Measurements from ENCODE around the gene CENPU. TPM values are rescaled to one million over a fixed set of nuclear protein-coding genes. Genes with fewer than 3 reads are reported as not detected.
A peak's percentile ranks its signal among the peaks of the same experiment; 100 is the strongest.
"Not testable (repeated sequence)": the region's sequence is repeated elsewhere in the genome, so short reads cannot be mapped to it uniquely, and the experiment has no call there.

Gene CENPU
- total RNA-seq, 1 experiment from 2014 or later, result 38.2 TPM

DNA sequence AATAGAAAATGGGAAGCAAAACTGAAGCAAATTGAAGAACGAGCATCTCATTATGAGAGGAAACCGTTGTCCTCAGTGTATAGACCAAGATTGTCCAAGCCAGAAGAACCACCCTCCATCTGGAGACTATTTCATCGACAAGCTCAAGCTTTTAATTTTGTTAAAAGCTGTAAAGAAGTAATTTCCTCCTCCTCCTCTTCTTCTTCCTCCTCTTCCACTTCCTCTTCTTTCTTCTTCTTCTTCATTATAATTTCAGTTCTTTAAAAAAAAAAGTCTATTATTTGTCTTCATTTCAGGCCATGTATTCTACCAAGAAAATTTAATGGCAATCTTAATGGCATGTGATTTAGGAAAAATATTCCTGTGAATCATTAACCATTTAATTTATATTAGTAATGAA is 76.8 kb downstream of the CENPU start:
- CTCF ChIA-PET, result no interaction called here
- TF ChIP-seq CTCF (conservative IDR thresholded peaks at IDR 0.05; ENCODE audit: low read depth, low read length) (no peak), EZH2 (IDR thresholded peaks at IDR 0.05; ENCODE audit: low read length, unreplicated experiment) (no peak), EZH2phosphoT487 (IDR thresholded peaks at IDR 0.05; ENCODE audit: borderline replicate concordance, low read length) (no peak)
- intact Hi-C loops (cut with micrococcal nuclease), result no loop called here

GRCh38 chr4:184655889-184656869 is 77.7 kb downstream of the CENPU start:
- Histone ChIP-seq H2AFZ (ENCODE audit: low read length) (no peak overlapping the region), H3K9ac (ENCODE audit: low read length) (no peak overlapping the region), H3K9me2 (replicated peaks; ENCODE audit: low read length) (no peaks in the 10 kb centered on the region), H3F3A (ENCODE audit: low read length, unreplicated experiment) (no peaks in the 10 kb centered on the region), H3K4me1 (ENCODE audit: insufficient read depth, low read length) (no peaks in the 10 kb centered on the region), H3K79me2 (ENCODE audit: low read length) (no peaks in the 10 kb centered on the region), H3K4me2 (ENCODE audit: low read length) (no peak overlapping the region), H3K4me3 (ENCODE audit: low read length) (no peak overlapping the region), H3K27me3 (ENCODE audit: low read length) (no peaks in the 10 kb centered on the region), H3K27ac (ENCODE audit: low read length) (no peak overlapping the region), H3K9me3 (ENCODE audit: low read length) (no peaks in the 10 kb centered on the region), H3K36me3 (ENCODE audit: low read depth, low read length) (no peaks in the 10 kb centered on the region), H4K20me1 (ENCODE audit: low read length) (no peaks in the 10 kb centered on the region)
- DNase-seq (no peak), ATAC-seq (no peak)
- ChIA-PET POLR2A (ENCODE audit: unreplicated experiment) (no interaction called here), CTCF (no interaction called here)
- intact Hi-C loops (cut with micrococcal nuclease), result no loop called here
- TF ChIP-seq CTCF (conservative IDR thresholded peaks at IDR 0.05; ENCODE audit: low read depth, low read length), result no peak
- TF ChIP-seq EZH2phosphoT487 (IDR thresholded peaks at IDR 0.05; ENCODE audit: borderline replicate concordance, low read length), result no peak
- TF ChIP-seq EZH2 (IDR thresholded peaks at IDR 0.05; ENCODE audit: low read length, unreplicated experiment), result no peak
- no TSS peak for BruUV-seq (replicated peaks)

More for the DNA sequence above, 76.8 kb downstream of the CENPU start:
- Histone ChIP-seq H3K27me3 (ENCODE audit: low read length) (no peaks in the 10 kb centered on the region), H3F3A (ENCODE audit: low read length, unreplicated experiment) (no peaks in the 10 kb centered on the region), H3K9me2 (replicated peaks; ENCODE audit: low read length) (no peaks in the 10 kb centered on the region), H2AFZ (ENCODE audit: low read length) (no peak overlapping the region), H3K27ac (ENCODE audit: low read length) (no peak overlapping the region), H3K9ac (ENCODE audit: low read length) (no peak overlapping the region), H3K79me2 (ENCODE audit: low read length) (no peaks in the 10 kb centered on the region), H3K4me3 (ENCODE audit: low read length) (no peak overlapping the region), H3K4me2 (ENCODE audit: low read length) (no peak overlapping the region), H3K9me3 (ENCODE audit: low read length) (no peaks in the 10 kb centered on the region), H3K4me1 (ENCODE audit: insufficient read depth, low read length) (no peaks in the 10 kb centered on the region), H3K36me3 (ENCODE audit: low read depth, low read length) (no peaks in the 10 kb centered on the region), H4K20me1 (ENCODE audit: low read length) (no peaks in the 10 kb centered on the region)
- DNase-seq (no peak), ATAC-seq (no peak)
- POLR2A ChIA-PET (ENCODE audit: unreplicated experiment), result interaction anchor here (0.6 kb wide), 1 partner anchor 1104 kb away, joined by 3 read pairs; no protein-coding TSS in a partner anchor
- BruUV-seq (replicated peaks), result no TSS peak

DNA sequence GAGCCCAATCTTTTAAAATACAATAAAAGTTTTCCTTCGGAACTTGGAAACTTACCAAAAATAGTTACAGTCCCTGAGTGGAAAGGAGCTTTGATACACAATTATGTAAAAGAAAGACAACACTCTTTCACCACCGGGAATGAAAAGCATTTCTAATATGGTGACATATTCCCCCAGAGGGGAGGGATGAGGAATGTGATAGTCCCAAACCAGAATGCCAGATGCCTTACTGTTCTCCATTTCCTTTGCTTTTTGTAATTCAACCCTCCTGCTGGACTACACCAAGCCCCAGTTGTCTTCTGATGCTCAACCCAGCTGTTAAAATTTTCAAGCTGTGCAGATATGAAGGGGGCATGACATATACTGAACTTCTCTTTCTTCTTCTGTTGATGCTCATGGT is 80.2 kb downstream of the CENPU start:
- intact Hi-C loops (cut with micrococcal nuclease), result no loop called here
- no peaks in the 10 kb centered on the region for H4K20me1 ChIP-seq (ENCODE audit: low read length)
- peak; percentile 23 for DNase-seq
- H3K27me3 ChIP-seq (ENCODE audit: low read length), result no peaks in the 10 kb centered on the region
- no TSS peak for BruUV-seq (replicated peaks)
- no peak overlapping the region for H3K27ac ChIP-seq (ENCODE audit: low read length)
- ATAC-seq, result no peak
- ChIA-PET CTCF (no interaction called here), POLR2A (ENCODE audit: unreplicated experiment) (no interaction called here)
- no peak overlapping the region for H3K4me2 ChIP-seq (ENCODE audit: low read length)
- no peaks in the 10 kb centered on the region for H3K9me3 ChIP-seq (ENCODE audit: low read length)
- peaks cover 10% of the 10 kb centered on the region; the same call in 1 of the 2 replicates for H3K4me1 ChIP-seq (ENCODE audit: insufficient read depth, low read length)
- H3K4me3 ChIP-seq (ENCODE audit: low read length), result no peak overlapping the region
- TF ChIP-seq EZH2phosphoT487 (IDR thresholded peaks at IDR 0.05; ENCODE audit: borderline replicate concordance, low read length), result no peak
- TF ChIP-seq EZH2 (IDR thresholded peaks at IDR 0.05; ENCODE audit: low read length, unreplicated experiment), result no peak
- TF ChIP-seq CTCF (conservative IDR thresholded peaks at IDR 0.05; ENCODE audit: low read depth, low read length), result no peak
- no peaks in the 10 kb centered on the region for H3K36me3 ChIP-seq (ENCODE audit: low read depth, low read length)
- no peak overlapping the region for H3K9ac ChIP-seq (ENCODE audit: low read length)
- H3K79me2 ChIP-seq (ENCODE audit: low read length), result peaks cover 11% of the 10 kb centered on the region; the same call in 1 of the 2 replicates
- no peaks in the 10 kb centered on the region for H3K9me2 ChIP-seq (replicated peaks; ENCODE audit: low read length)
- H3F3A ChIP-seq (ENCODE audit: low read length, unreplicated experiment), result no peaks in the 10 kb centered on the region
- H2AFZ ChIP-seq (ENCODE audit: low read length), result no peak overlapping the region

DNA sequence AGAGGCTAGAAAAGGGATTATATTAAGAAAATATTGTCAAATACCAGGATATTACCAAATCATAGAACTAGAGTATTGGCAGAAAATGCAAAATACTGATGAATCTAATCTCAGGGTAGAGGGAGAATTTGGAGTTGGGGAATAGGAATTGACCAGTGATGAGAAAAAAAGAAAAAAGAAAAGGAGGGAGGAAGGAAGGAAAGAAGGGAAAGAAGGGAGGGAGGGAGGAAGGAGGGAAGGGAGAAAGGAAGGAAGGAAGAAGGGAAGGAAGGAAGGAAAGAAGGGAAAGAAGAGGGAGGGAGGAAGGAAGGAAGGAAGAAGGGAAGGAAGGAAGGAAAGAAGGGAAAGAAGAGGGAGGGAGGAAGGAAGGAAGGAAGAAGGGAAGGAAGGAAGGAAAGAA is 81.2 kb downstream of the CENPU start:
- H3K9me3 ChIP-seq (ENCODE audit: low read length); H3K27me3 ChIP-seq (ENCODE audit: low read length); intact Hi-C loops (cut with micrococcal nuclease); CTCF ChIA-PET; DNase-seq; BruUV-seq (replicated peaks); ATAC-seq; H3K9me2 ChIP-seq (replicated peaks; ENCODE audit: low read length); H3K4me2 ChIP-seq (ENCODE audit: low read length); H3K27ac ChIP-seq (ENCODE audit: low read length); H4K20me1 ChIP-seq (ENCODE audit: low read length); H3F3A ChIP-seq (ENCODE audit: low read length, unreplicated experiment); H3K36me3 ChIP-seq (ENCODE audit: low read depth, low read length); H2AFZ ChIP-seq (ENCODE audit: low read length); POLR2A ChIA-PET (ENCODE audit: unreplicated experiment); H3K4me3 ChIP-seq (ENCODE audit: low read length); H3K9ac ChIP-seq (ENCODE audit: low read length): not testable (repeated sequence)
- peaks cover 20% of the 10 kb centered on the region for H3K79me2 ChIP-seq (ENCODE audit: low read length)
- H3K4me1 ChIP-seq (ENCODE audit: insufficient read depth, low read length), result peaks cover 13% of the 10 kb centered on the region
